ENCODE measurements around the gene HPCAL4.

Gene HPCAL4

GRCh38 chr1:39657923-39658485, 33.2 kb downstream of the HPCAL4 start:
- Histone ChIP-seq H3K9me3 (ENCODE audit: control insufficient read depth, insufficient read depth, low read depth, low read length) (no peaks in the 10 kb centered on the region), H3K4me3 (ENCODE audit: low read depth, low read length) (peak overlapping the region; percentile 22), H3K27ac (ENCODE audit: extremely low read depth, low read depth, low read length) (no peak overlapping the region), H3K4me1 (ENCODE audit: control insufficient read depth, insufficient read depth, low read length) (no peaks in the 10 kb centered on the region), H3K36me3 (ENCODE audit: control insufficient read depth in 2 of 2, insufficient read depth in 1 of 2, low read length in 2 of 2) (no peaks in the 10 kb centered on the region)
- POLR2A ChIA-PET, result interaction anchor here (0.7 to 1.6 kb wide), 5 partner anchors 12 to 63 kb away, joined by 3 to 4 read pairs (median 3); partner anchors contain the start of genes HPCAL4 and NT5C1A
- CTCF ChIA-PET, result interaction anchor here (0.6 to 15.5 kb wide), 47 partner anchors 8 to 591 kb away, joined by 3 to 350 read pairs (median 5); partner anchors contain the start of genes HEYL and NT5C1A
- TF ChIP-seq, protein P1, sequence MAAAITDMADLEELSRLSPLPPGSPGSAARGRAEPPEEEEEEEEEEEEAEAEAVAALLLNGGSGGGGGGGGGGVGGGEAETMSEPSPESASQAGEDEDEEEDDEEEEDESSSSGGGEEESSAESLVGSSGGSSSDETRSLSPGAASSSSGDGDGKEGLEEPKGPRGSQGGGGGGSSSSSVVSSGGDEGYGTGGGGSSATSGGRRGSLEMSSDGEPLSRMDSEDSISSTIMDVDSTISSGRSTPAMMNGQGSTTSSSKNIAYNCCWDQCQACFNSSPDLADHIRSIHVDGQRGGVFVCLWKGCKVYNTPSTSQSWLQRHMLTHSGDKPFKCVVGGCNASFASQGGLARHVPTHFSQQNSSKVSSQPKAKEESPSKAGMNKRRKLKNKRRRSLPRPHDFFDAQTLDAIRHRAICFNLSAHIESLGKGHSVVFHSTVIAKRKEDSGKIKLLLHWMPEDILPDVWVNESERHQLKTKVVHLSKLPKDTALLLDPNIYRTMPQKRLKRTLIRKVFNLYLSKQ (tag by site-specific recombination; IDR thresholded peaks at IDR 0.05; ENCODE audit: borderline replicate concordance), result no peak
- TF ChIP-seq REST (tag by site-specific recombination; IDR thresholded peaks at IDR 0.05), result no peak
- TF ChIP-seq SALL2 (tag by site-specific recombination; IDR thresholded peaks at IDR 0.05; ENCODE audit: borderline replicate concordance), result no peak
- 0 out of 2 replicates have a peak, but pooled peaks have one; percentile 27 for TF ChIP-seq ZNF2 (tag by site-specific recombination; IDR thresholded peaks at IDR 0.05)
- 0 out of 2 replicates have a peak, but pooled peaks have one; percentile 41 for TF ChIP-seq TRIM28 (IDR thresholded peaks at IDR 0.05; ENCODE audit: borderline replicate concordance, low read length)
- 0 out of 2 replicates have a peak, but pooled peaks have one; percentile 35 for TF ChIP-seq ZNF24 (tag by site-specific recombination; IDR thresholded peaks at IDR 0.05)
- TF ChIP-seq, protein P2, sequence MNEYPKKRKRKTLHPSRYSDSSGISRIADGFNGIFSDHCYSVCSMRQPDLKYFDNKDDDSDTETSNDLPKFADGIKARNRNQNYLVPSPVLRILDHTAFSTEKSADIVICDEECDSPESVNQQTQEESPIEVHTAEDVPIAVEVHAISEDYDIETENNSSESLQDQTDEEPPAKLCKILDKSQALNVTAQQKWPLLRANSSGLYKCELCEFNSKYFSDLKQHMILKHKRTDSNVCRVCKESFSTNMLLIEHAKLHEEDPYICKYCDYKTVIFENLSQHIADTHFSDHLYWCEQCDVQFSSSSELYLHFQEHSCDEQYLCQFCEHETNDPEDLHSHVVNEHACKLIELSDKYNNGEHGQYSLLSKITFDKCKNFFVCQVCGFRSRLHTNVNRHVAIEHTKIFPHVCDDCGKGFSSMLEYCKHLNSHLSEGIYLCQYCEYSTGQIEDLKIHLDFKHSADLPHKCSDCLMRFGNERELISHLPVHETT (tag by site-specific recombination; IDR thresholded peaks at IDR 0.05), result no peak
- TF ChIP-seq CTCF (tag by site-specific recombination; IDR thresholded peaks at IDR 0.05), result peak; percentile 67; the same call in 1 of the 2 replicates
- no peak for TF ChIP-seq ZNF785 (tag by site-specific recombination; IDR thresholded peaks at IDR 0.05)
- TF ChIP-seq ZNF654 (tag by site-specific recombination; IDR thresholded peaks at IDR 0.05; ENCODE audit: low read depth), result peak; percentile 58
- TF ChIP-seq ZNF449 (tag by site-specific recombination; IDR thresholded peaks at IDR 0.05), result no peak
- no peak for TF ChIP-seq ZNF792 (tag by site-specific recombination; IDR thresholded peaks at IDR 0.05)
- TF ChIP-seq, protein P3, sequence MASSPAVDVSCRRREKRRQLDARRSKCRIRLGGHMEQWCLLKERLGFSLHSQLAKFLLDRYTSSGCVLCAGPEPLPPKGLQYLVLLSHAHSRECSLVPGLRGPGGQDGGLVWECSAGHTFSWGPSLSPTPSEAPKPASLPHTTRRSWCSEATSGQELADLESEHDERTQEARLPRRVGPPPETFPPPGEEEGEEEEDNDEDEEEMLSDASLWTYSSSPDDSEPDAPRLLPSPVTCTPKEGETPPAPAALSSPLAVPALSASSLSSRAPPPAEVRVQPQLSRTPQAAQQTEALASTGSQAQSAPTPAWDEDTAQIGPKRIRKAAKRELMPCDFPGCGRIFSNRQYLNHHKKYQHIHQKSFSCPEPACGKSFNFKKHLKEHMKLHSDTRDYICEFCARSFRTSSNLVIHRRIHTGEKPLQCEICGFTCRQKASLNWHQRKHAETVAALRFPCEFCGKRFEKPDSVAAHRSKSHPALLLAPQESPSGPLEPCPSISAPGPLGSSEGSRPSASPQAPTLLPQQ (tag by site-specific recombination; IDR thresholded peaks at IDR 0.05), result no peak
- TF ChIP-seq ZNF660 (tag by site-specific recombination; IDR thresholded peaks at IDR 0.05), result peak; percentile 46; the same call in 1 of the 2 replicates
- no peak for TF ChIP-seq KLF17 (tag by site-specific recombination; IDR thresholded peaks at IDR 0.05)
- TF ChIP-seq GFI1B (tag by site-specific recombination; IDR thresholded peaks at IDR 0.05), result no peak
- TF ChIP-seq ZBTB10 (tag by site-specific recombination; IDR thresholded peaks at IDR 0.05), result no peak
- no peak for TF ChIP-seq ZNF776 (tag by site-specific recombination; IDR thresholded peaks at IDR 0.05; ENCODE audit: borderline replicate concordance)
- TF ChIP-seq ZNF335 (tag by site-specific recombination; conservative IDR thresholded peaks at IDR 0.05), result peak; percentile 50
- no peak for TF ChIP-seq ZEB2 (tag by site-specific recombination; IDR thresholded peaks at IDR 0.05)

Data from HEK293 (cell line).